ENCODE measurements around the gene ESYT1. TPM values are rescaled to one million over a fixed set of nuclear protein-coding genes. Genes with fewer than 3 reads are reported as not detected.

The ESYT1 gene
- total RNA-seq, 2 donors from 2014 or later, result 159 to 197 TPM

- peaks cover 24 to 25% of the 10 kb centered on the region in 2 donors for H3K36me3 Mint-ChIP-seq
- peak overlapping the region; percentile 64 to 95 for H3K27ac Mint-ChIP-seq
- DNase-seq (ENCODE audit: low spot score in 2 of 2), result no peak
- peaks cover 0 to 3% of the 10 kb centered on the region in 2 donors for H3K9me3 Mint-ChIP-seq
- no peak for ATAC-seq
Measured at GRCh38 chr12:56188131-56188777, 60.2 kb downstream of the ESYT1 start.

DNA sequence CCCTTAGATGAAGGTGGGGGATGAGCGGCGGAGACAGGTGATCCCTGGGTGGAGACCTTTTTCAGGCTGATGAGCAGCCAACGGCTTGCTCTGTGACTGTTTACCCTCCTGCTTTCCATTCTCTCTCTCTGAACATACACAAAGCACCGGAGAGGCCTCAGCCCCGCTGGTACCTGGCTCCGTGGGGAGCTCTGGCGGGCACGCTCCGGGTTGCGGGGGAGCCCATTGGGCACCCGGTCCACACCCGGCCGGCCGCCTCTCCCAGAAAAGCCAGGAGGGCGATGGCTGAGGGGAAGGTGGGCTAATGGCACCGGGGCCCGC lies 60.7 kb downstream of the ESYT1 start:
- ATAC-seq (no peak), DNase-seq (ENCODE audit: low spot score in 2 of 2) (peak; percentile 21 to 67)
- Mint-ChIP-seq H3K27ac (peak overlapping the region; percentile 64 to 95), H3K36me3 (peaks cover 24 to 25% of the 10 kb centered on the region in 2 donors), H3K9me3 (peaks cover 0 to 6% of the 10 kb centered on the region in 2 donors)

- Mint-ChIP-seq H3K27ac (peak within 1 kb of the TSS; percentile 96 to 100), H3K36me3 (peaks cover 24 to 25% of the 10 kb centered on the region in 2 donors), H3K9me3 (peaks cover 0 to 6% of the 10 kb centered on the region in 2 donors)
- DNase-seq (ENCODE audit: low spot score in 2 of 2), result peak; percentile 89 to 92
- ATAC-seq, result peak; percentile 85 to 88
Measured at GRCh38 chr12:56189099-56189917, 61.2 kb downstream of the ESYT1 start, which contains the start of gene SMARCC2. Gene SMARCC2, minus strand, starts transcription at chr12:56189483. Its CDS starts 22 bp downstream, at chr12:56189461.

DNA sequence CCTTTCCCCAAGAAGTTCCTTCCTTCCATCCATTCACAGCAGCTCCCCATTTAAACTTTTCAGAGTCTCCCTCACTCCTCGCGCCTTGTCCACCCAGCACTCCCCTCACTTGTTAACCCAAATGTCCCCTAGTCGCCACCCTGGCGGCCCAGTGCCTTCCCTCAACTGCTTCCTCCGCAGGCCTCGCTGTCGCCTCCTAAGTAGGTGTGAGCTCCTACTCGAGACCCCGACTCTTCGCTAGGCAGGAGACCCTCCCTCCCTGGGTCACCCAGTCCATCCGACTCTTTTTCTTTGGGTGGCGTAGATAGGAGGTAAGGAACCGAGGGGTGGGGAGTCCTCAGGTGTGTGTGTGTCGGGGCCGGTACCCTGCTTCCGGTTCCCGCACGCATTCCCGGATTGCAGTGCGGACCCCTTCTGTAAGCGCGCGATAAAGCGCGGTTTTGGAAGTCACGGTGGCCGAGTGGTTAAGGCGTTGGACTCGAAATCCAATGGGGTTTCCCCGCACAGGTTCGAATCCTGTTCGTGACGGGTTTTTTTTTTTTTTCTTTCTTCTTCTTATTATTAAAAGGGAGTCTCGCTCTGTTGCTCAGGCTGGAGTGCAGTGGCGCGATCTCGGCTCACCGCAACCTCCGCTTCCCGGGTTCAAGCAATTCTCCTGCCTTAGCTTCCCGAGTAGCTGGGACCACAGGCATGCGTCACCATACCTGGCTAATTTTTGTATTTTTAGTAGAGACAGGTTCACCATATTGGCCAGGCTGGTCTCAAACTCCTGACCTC lies 62.0 kb downstream of the ESYT1 start:
- peaks cover 19 to 24% of the 10 kb centered on the region in 2 donors for H3K36me3 Mint-ChIP-seq
- peak; percentile 88 to 92 for DNase-seq (ENCODE audit: low spot score in 2 of 2)
- H3K9me3 Mint-ChIP-seq, result peaks cover 0 to 6% of the 10 kb centered on the region in 2 donors
- peak; percentile 60 to 64 for ATAC-seq
- H3K27ac Mint-ChIP-seq, result peak overlapping the region; percentile 96 to 100

- ATAC-seq, result no peak
- H3K9me3 Mint-ChIP-seq, result peaks cover 0 to 6% of the 10 kb centered on the region in 2 donors
- no peak for DNase-seq (ENCODE audit: low spot score in 2 of 2)
- H3K36me3 Mint-ChIP-seq, result peaks cover 19 to 21% of the 10 kb centered on the region in 2 donors
- H3K27ac Mint-ChIP-seq, result peak overlapping the region; percentile 96 to 100
Measured at GRCh38 chr12:56190695-56191155, 62.7 kb downstream of the ESYT1 start.

DNA sequence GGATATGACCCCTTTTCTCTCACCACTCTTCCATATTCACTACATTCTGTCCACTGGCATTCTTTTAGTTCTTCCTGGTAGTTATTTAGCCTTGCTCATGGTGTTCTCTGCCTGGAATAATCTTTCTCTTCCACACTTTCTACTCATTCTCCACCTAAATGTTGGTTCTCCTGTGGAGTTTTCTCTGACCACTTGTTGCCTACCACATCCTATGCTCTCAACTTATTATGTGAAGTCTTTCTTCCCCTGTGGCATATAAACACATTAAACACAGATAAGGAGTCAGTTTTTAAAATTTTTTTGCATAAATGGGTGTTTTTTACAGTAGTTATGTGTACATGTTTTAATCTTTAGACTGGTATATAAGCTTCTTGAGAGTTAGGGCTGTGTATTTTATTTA lies 64.5 kb downstream of the ESYT1 start:
- H3K27ac Mint-ChIP-seq, result peak overlapping the region in 1 of 2 donors; percentile 86

DNA sequence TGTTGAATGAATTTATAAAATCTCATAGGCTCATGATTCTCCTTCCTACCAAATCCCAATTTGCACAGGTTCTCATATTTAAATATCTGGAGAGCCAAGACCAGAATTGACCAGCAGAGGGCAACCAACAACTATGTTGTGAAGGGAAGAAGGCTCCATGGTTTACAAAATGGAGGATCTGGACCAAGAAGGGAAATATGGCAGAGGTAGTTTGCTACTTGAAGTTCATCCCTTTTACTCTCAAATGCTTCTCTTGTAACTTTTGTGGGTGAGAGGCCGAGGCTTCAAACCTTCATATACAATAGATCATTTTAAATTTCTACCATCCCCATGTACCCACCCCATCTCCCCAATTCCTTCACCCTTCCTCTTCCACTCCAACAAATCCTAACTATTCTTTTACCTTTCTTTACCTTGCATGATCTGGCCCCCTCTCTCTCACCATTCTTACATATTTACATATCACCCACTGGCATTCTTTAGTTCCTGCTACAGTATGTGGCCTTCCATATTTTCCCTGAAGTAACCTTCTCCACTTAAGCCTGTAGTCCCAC lies 65.0 kb downstream of the ESYT1 start:
- peak in 1 of 2 donors; percentile 79 for DNase-seq (ENCODE audit: low spot score in 2 of 2)
- Mint-ChIP-seq H3K36me3 (peaks cover 7 to 12% of the 10 kb centered on the region in 2 donors), H3K27ac (peak overlapping the region; percentile 86 to 90)

More for the DNA sequence above, 64.5 kb downstream of the ESYT1 start:
- ATAC-seq (no peak), DNase-seq (ENCODE audit: low spot score in 2 of 2) (no peak)
- Mint-ChIP-seq H3K9me3 (peaks cover 0 to 6% of the 10 kb centered on the region in 2 donors), H3K36me3 (peaks cover 12 to 17% of the 10 kb centered on the region in 2 donors)

More for the DNA sequence above, 65.0 kb downstream of the ESYT1 start:
- peak in 1 of 2 donors; percentile 19 for ATAC-seq
- H3K9me3 Mint-ChIP-seq, result peaks cover 0 to 6% of the 10 kb centered on the region in 2 donors

Other genes with a start within 250 kb of the ESYT1 start
- 10 to 100 TPM; 18.9 to 32.9 TPM for gene PYM1, start 200.4 kb upstream of the ESYT1 start, total RNA-seq
- 100 to 1,000 TPM; 386 to 441 TPM for gene DGKA, start 197.1 kb upstream of the ESYT1 start, total RNA-seq
- 1 to 10 TPM; 1.2 to 5.6 TPM for gene PMEL, start 162.2 kb upstream of the ESYT1 start, total RNA-seq
- gene CDK2, start 161.4 kb upstream of the ESYT1 start, total RNA-seq, result 100 to 1,000 TPM; 116 to 144 TPM
- 10 to 100 TPM; 43.1 to 51.8 TPM for gene RAB5B, start 154.2 kb upstream of the ESYT1 start, total RNA-seq
- gene SUOX, start 131.0 kb upstream of the ESYT1 start, total RNA-seq, result 10 to 100 TPM in 1 of 2 donors, 1 to 10 TPM in 1; 5.7 to 15.5 TPM
- 10 to 100 TPM; 17.0 to 19.5 TPM for gene IKZF4, start 107.2 kb upstream of the ESYT1 start, total RNA-seq
- 10 to 100 TPM; 47.4 to 49.0 TPM for gene RPS26, start 86.3 kb upstream of the ESYT1 start, total RNA-seq
- gene ERBB3, start 48.1 kb upstream of the ESYT1 start, total RNA-seq, result under 1 TPM; 0.25 to 0.34 TPM
- gene PA2G4, start 23.7 kb upstream of the ESYT1 start, total RNA-seq, result 100 to 1,000 TPM; 224 to 356 TPM
- 1,000 to 10,000 TPM; 5,050 to 5,339 TPM for gene RPL41, start 11.6 kb upstream of the ESYT1 start, total RNA-seq
- gene ZC3H10, start 10.0 kb upstream of the ESYT1 start, total RNA-seq, result 10 to 100 TPM in 1 of 2 donors, 1 to 10 TPM in 1; 7.1 to 15.0 TPM
- gene MYL6B, start 24.3 kb downstream of the ESYT1 start, total RNA-seq, result 100 to 1,000 TPM in 1 of 2 donors, 10 to 100 TPM in 1; 99.7 to 112 TPM
- gene MYL6, start 30.1 kb downstream of the ESYT1 start, total RNA-seq, result 1,000 to 10,000 TPM; 1,014 to 1,193 TPM
- 100 to 1,000 TPM; 101 to 123 TPM for gene SMARCC2, start 61.2 kb downstream of the ESYT1 start, total RNA-seq
- 10 to 100 TPM; 33.4 to 39.0 TPM for gene RNF41, start 93.7 kb downstream of the ESYT1 start, total RNA-seq
- 10 to 100 TPM; 60.7 to 90.5 TPM for gene NABP2, start 96.1 kb downstream of the ESYT1 start, total RNA-seq
- gene SLC39A5, start 101.8 kb downstream of the ESYT1 start, total RNA-seq, result 1 to 10 TPM in 1 of 2 donors, under 1 TPM in 1; 0.51 to 2.0 TPM
- gene ANKRD52, start 130.1 kb downstream of the ESYT1 start, total RNA-seq, result 10 to 100 TPM; 26.4 to 35.8 TPM
- gene COQ10A, start 138.7 kb downstream of the ESYT1 start, total RNA-seq, result 1 to 10 TPM; 5.2 to 6.3 TPM
- gene CS, start 172.1 kb downstream of the ESYT1 start, total RNA-seq, result 100 to 1,000 TPM; 319 to 351 TPM
- gene CNPY2, start 187.7 kb downstream of the ESYT1 start, total RNA-seq, result 100 to 1,000 TPM in 1 of 2 donors, 10 to 100 TPM in 1; 58.2 to 112 TPM
- 10 to 100 TPM; 54.0 to 71.4 TPM for gene PAN2, start 205.7 kb downstream of the ESYT1 start, total RNA-seq
- gene IL23A, start 210.6 kb downstream of the ESYT1 start, total RNA-seq, result 10 to 100 TPM in 1 of 2 donors, 1 to 10 TPM in 1; 9.6 to 20.9 TPM
- gene STAT2, start 231.8 kb downstream of the ESYT1 start, total RNA-seq, result 100 to 1,000 TPM; 170 to 172 TPM
- not detected for gene APOF, start 234.6 kb downstream of the ESYT1 start, total RNA-seq

Measured in activated naive CD4-positive, alpha-beta T cell treated with anti-CD3 and anti-CD28 coated beads, Interleukin-2, amount 50 U/mL, for 72 hours (primary cell).